K562 (cell line): ENCODE measurements around the gene LRRC71. TPM values are rescaled to one million over a fixed set of nuclear protein-coding genes. Genes with fewer than 3 reads are reported as not detected.

Source experiments
- ATAC-seq: fragments of 200-7000 bp; cut with Tn5 transposase; 3 replicates; pipeline ENCODE4 v1.9.1; 2020; ENCODE audit warnings: moderate library complexity
- BruUV-seq: library from RNA; stranded (reverse); fragments of 400-500 nt; replicated peaks from 2 replicates; lab custom pipeline; 2021; lab: Mats Ljungman, UMichigan
- CTCF ChIA-PET: fragments of 300-600 bp; formaldehyde crosslinking; extraction: SDS; loops from one replicate; lab custom pipeline; 2021; ENCODE audit warnings: low intra/inter-chr PET ratio; lab: Yijun Ruan, JAX
- POLR2A ChIA-PET: fragments of 300-600, 350-650 bp; sonication (Branson Sonifier 250); formaldehyde crosslinking; extraction: SDS; loops from one replicate; lab custom pipeline; 2021; ENCODE audit warnings: antibody characterized with exemption, inconsistent platforms; lab: Yijun Ruan, JAX
- DNase-seq, 4 experiments: peaks; one replicate each; pipeline versions ENCODE4 v3.0.0 to v3.0.0-alpha.2; 2011 to 2018; ENCODE audit warnings: low spot score in 3 of 4, mixed read lengths in 3 of 4; ENCODE audit errors: extremely low read depth in 1 of 4
- FAIRE-seq: peaks from 2 replicates; lab custom pipeline; 2011; peaks lifted over from hg19 to GRCh38; lab: Jason Lieb, UNC
- H2AFZ ChIP-seq: 2 replicates; pipeline ENCODE4 v1.6.0; 2011; ENCODE audit warnings: low read depth, low read length, control low read depth, inconsistent platforms
- H3K27ac ChIP-seq: fragments of 200-600 bp; 3 replicates; pipeline ENCODE4 v1.8.0; 2011; ENCODE audit warnings: low read depth, mild to moderate bottlenecking, control low read depth, inconsistent platforms, low read length, moderate library complexity, mixed read lengths; ENCODE audit errors: extremely low read depth
- H3K27me3 ChIP-seq, 2 experiments: fragments of 300-600 bp in 1 of 2; 2 replicates in 1 of 2; 3 replicates in 1 of 2; pipeline versions ENCODE4 v1.6.0 to v1.8.0; 2011; ENCODE audit warnings: inconsistent platforms in 2 of 2, low read length in 2 of 2, mild to moderate bottlenecking in 1 of 2, mixed read lengths in 1 of 2, moderate library complexity in 1 of 2; ENCODE audit not compliant: control insufficient read depth in 2 of 2, insufficient read depth in 2 of 2
- H3K36me3 ChIP-seq: fragments of 300-600 bp; 3 replicates; pipeline ENCODE4 v1.8.0; 2011; ENCODE audit warnings: mild to moderate bottlenecking, low read length, inconsistent platforms; ENCODE audit not compliant: control insufficient read depth, insufficient read depth
- H3K4me1 ChIP-seq, 2 experiments: fragments of 200-600 bp in 1 of 2; replicated peaks in 1 of 2; 2 replicates in 1 of 2; 3 replicates in 1 of 2; pipeline versions ENCODE4 v1.5.1 to v1.8.0; 2011; ENCODE audit warnings: inconsistent platforms in 2 of 2, low read length in 2 of 2, mild to moderate bottlenecking in 1 of 2, mixed read lengths in 1 of 2, moderate library complexity in 1 of 2; ENCODE audit not compliant: control insufficient read depth in 2 of 2, insufficient read depth in 2 of 2
- H3K4me2 ChIP-seq: 2 replicates; pipeline ENCODE4 v1.6.1; 2011; ENCODE audit warnings: low read length, control low read depth, inconsistent platforms, mixed read lengths; ENCODE audit not compliant: insufficient read depth
- H3K4me3 ChIP-seq: fragments of 200-600 bp; sonication (generic), shearing (Covaris generic); 2 replicates; pipeline ENCODE4 v1.5.1; 2016; ENCODE audit warnings: control low read depth, inconsistent platforms
- H3K79me2 ChIP-seq: fragments of 200-600 bp; 3 replicates; pipeline ENCODE4 v1.8.0; 2011; ENCODE audit warnings: low read length, inconsistent platforms; ENCODE audit not compliant: control insufficient read depth, insufficient read depth
- H3K9ac ChIP-seq, 2 experiments: 2 replicates each; pipeline versions ENCODE4 v1.6.0 to v1.6.1; 2011; ENCODE audit warnings: low read depth in 2 of 2, low read length in 2 of 2, control low read depth in 1 of 2, inconsistent platforms in 1 of 2, mild to moderate bottlenecking in 1 of 2, mixed read lengths in 1 of 2; ENCODE audit not compliant: insufficient read depth in 1 of 2
- H3K9me1 ChIP-seq: one replicate; pipeline ENCODE4 v1.6.0; 2011; ENCODE audit warnings: inconsistent platforms, mild to moderate bottlenecking, low read length, moderate library complexity; ENCODE audit not compliant: control insufficient read depth, insufficient read depth
- H3K9me3 ChIP-seq: replicated peaks from 2 replicates; pipeline ENCODE4 v1.5.1; 2011; ENCODE audit warnings: low read depth, low read length, inconsistent platforms; ENCODE audit not compliant: control insufficient read depth, insufficient read depth
- H4K20me1 ChIP-seq: replicated peaks from 2 replicates; pipeline ENCODE4 v1.6.1; 2011; ENCODE audit warnings: low read length, inconsistent platforms, mixed read lengths; ENCODE audit not compliant: control insufficient read depth, insufficient read depth
- HNRNPH1 ChIP-seq: fragments of 200-400 bp; formaldehyde crosslinking; optimal IDR thresholded peaks from 2 replicates; pipeline ENCODE3; 2017; ENCODE audit warnings: low read depth, mild to moderate bottlenecking, low read length, moderate library complexity
- NR1H2 ChIP-seq: sonication (generic); formaldehyde crosslinking; IDR thresholded peaks from 2 replicates; pipeline ENCODE4 v1.4.0; 2020; ENCODE audit warnings: mild to moderate bottlenecking, missing genetic modification reagents
- PTBP1 ChIP-seq: fragments of 200-400 bp; formaldehyde crosslinking; IDR thresholded peaks from 2 replicates; pipeline ENCODE4 v1.6.1; 2017; ENCODE audit warnings: low read depth, low read length
- TCF7L2 ChIP-seq: fragments of 150-350 bp; IDR thresholded peaks from 2 replicates; pipeline ENCODE4 v1.6.1; 2016; ENCODE audit warnings: low read depth, mild to moderate bottlenecking, low read length, moderate library complexity
- THRAP3 ChIP-seq: fragments of 450-650 bp; IDR thresholded peaks from 2 replicates; pipeline ENCODE4 v1.6.1; 2016; ENCODE audit warnings: mild to moderate bottlenecking, inconsistent platforms, borderline replicate concordance
- whole genome bisulfite sequencing: fragments of 100-300 bp; shearing (Covaris generic); methylation state at CpG from one replicate; pipeline ENCODE4 v1.1.6; 2016; ENCODE audit warnings: low coverage, mixed read lengths; ENCODE audit not compliant: insufficient coverage; ENCODE audit errors: missing lambda C conversion rate; 5-methylcytosine and 5-hydroxymethylcytosine counted together
- in situ Hi-C: fragments of 300-500 bp; cut with MboI; formaldehyde crosslinking; loops from 4 replicates; pipeline ENCODE4 v1.15.0; 2018; ENCODE audit warnings: inconsistent platforms, mixed read lengths
- intact Hi-C: fragments of 100-400 bp; cut with micrococcal nuclease; formaldehyde crosslinking; loops from 2 replicates; pipeline ENCODE4 v1.14.2; 2022
- microRNA counts: library from miRNA; unstranded; fragments of <30 nt; microRNA quantifications from one replicate; lab custom pipeline; 2016
- microRNA-seq: library from miRNA; unstranded; fragments of <30 nt; microRNA quantifications from one replicate; pipeline ENCODE4, GENCODE V29; 2018; ENCODE audit warnings: borderline microRNAs expressed
- polyA plus RNA-seq, 8 experiments: library from polyadenylated mRNA; depleted of rRNA in 4 of 8; stranded (reverse) in 5 of 8; unstranded in 3 of 8; fragments of >200 nt; fragmentation: Nextera tagmentation in 2 of 8; fragmentation: Illumina TruSeq in 1 of 8; extraction: Ambion mirVana in 2 of 8; extraction: Trizol in 1 of 8; gene quantifications; 2 replicates each; pipeline versions ENCODE4 v1.2.1 to v1.2.3, GENCODE V29; 2011 to 2014; ENCODE audit warnings: inconsistent platforms in 1 of 8, missing spikeins in 1 of 8
- small RNA-seq: library from RNA; depleted of rRNA; stranded (forward); fragments of <200 nt; gene quantifications from one replicate; pipeline ENCODE3, GENCODE V24; 2014
- total RNA-seq, 7 experiments: library from RNA; depleted of rRNA in 6 of 7; stranded (reverse); fragments of >200 nt in 6 of 7; fragmentation: Illumina TruSeq in 2 of 7; extraction: Trizol in 2 of 7; gene quantifications; 2 replicates each; pipeline versions ENCODE4 v1.2.1 to v1.2.3, GENCODE V29; 2011 to 2021; ENCODE audit warnings: low replicate concordance in 1 of 7
- TF ChIP-seq, protein P1 (sequence below), 3 experiments: fragments of 200-800 bp in 1 of 3; sonication (Bioruptor generic) in 1 of 3; sonication (generic) in 1 of 3; formaldehyde crosslinking in 1 of 3; IDR thresholded peaks; 2 replicates each; pipeline versions ENCODE4 v1.6.1 to v1.8.0; 2016 to 2022; ENCODE audit warnings: mild to moderate bottlenecking in 2 of 3, missing compliant biosample characterization in 2 of 3, missing genetic modification characterization in 2 of 3, missing genetic modification reagents in 1 of 3

LRRC71 gene
- total and polyA plus RNA-seq, 9 of the 15 experiments (the other 6 are each of a cell fraction or from before 2014, with no cell fraction given), result 0.06 to 1.2 (median 0.51) TPM; not detected in 1

DNA sequence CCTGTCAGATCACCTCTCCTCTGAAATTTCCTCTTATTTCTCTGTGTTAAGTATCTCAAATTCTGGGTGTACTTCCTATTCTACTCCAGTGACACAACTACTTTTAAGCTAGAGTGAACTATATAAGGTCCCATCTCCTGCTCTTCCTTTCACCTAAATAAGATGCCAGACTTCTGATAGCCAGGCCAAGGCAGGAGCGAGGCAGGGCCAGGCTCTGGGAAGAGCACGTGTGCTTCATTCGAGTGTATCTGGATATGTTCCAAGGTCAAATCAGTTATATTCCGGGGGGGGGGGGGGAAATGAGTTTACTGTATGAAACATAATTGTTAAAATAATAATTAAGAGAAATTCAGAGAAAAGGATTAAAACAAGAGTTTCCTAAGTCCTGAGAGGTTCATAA, 60.1 kb downstream of the LRRC71 start:
- Histone ChIP-seq H3K4me2 (no peak overlapping the region), H3K9me3 (no peaks in the 10 kb centered on the region), H3K9me1 (no peaks in the 10 kb centered on the region), H2AFZ (no peak overlapping the region), H4K20me1 (no peaks in the 10 kb centered on the region), H3K4me3 (no peak overlapping the region), H3K4me1 (no peaks in the 10 kb centered on the region), H3K27ac (no peak overlapping the region), H3K27me3 (no peaks in the 10 kb centered on the region), H3K36me3 (peaks cover 42% of the 10 kb centered on the region), H3K9ac (no peak overlapping the region), H3K79me2 (no peaks in the 10 kb centered on the region)
- intact Hi-C loops, result no loop called here
- WGBS, result 54% methylated on average over 4 of the region's 4 CpGs
- ChIA-PET POLR2A (interaction anchor here (0.7 to 2.5 kb wide), 3 partner anchors 14 to 297 kb away, joined by 3 to 8 read pairs (median 3); no protein-coding TSS in a partner anchor), CTCF (no interaction called here)
- TF ChIP-seq TCF7L2 (no peak), THRAP3 (no peak), NR1H2 (CRISPR knock-in tag) (no peak), PTBP1 (no peak), HNRNPH1 (no peak)
- TF ChIP-seq, protein P1, sequence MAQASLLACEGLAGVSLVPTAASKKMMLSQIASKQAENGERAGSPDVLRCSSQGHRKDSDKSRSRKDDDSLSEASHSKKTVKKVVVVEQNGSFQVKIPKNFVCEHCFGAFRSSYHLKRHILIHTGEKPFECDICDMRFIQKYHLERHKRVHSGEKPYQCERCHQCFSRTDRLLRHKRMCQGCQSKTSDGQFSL (CRISPR knock-in tag; IDR thresholded peaks at IDR 0.05), result no peak
- TF ChIP-seq, protein P1 (tag; IDR thresholded peaks at IDR 0.05), result no peak
- no peak for FAIRE-seq
- ATAC-seq, result no peak
- DNase-seq, result peak in 1 of 4 experiments; percentile 26
- in situ Hi-C loops, result no loop called here
- no TSS peak for BruUV-seq

MicroRNA genes within 50 kb of the gene (microRNA counts, 767-probe panel; counts per million panel counts)
- microRNA hsa-miR-765 (lab: Ali Mortazavi, UCI), result not detected

Small RNA genes lying within 50 kb of the gene (microRNA-seq; reads per million reads assigned to microRNA genes)
- gene MIR765, result not detected

Small RNA genes lying within 50 kb of the gene (small RNA-seq; reads per million reads assigned to genes)
- not detected for gene MIR765

Other genes starting within 250 kb of the LRRC71 start
Only the 7 nearest of the 14 such genes appear.
- 470 and 501 TPM in 2 replicates for gene HDGF, start 169.0 kb upstream of the LRRC71 start, total RNA-seq (2014; rRNA removed)
- gene HDGF, start 169.0 kb upstream of the LRRC71 start, total RNA-seq (2014; rRNA removed; fragmentation: Illumina TruSeq; extraction: Trizol), result 400 and 403 TPM in 2 replicates
- 392 and 404 TPM in 2 replicates for gene HDGF, start 169.0 kb upstream of the LRRC71 start, total RNA-seq (2015; rRNA removed; fragmentation: Illumina TruSeq; extraction: Trizol)
- gene HDGF, start 169.0 kb upstream of the LRRC71 start, total RNA-seq (2021), result 390 and 425 TPM in 2 replicates
- 224 and 310 TPM in 2 replicates for gene HDGF, start 169.0 kb upstream of the LRRC71 start, polyA plus RNA-seq (2011; rRNA removed)
- 507 and 601 TPM in 2 replicates for gene HDGF, start 169.0 kb upstream of the LRRC71 start, polyA plus RNA-seq (2014; fragmentation: Illumina TruSeq; extraction: Trizol)
- 10 to 100 TPM; 38.8 to 41.8 TPM for gene HDGF, start 169.0 kb upstream of the LRRC71 start, polyA plus RNA-seq (2014; fragmentation: Nextera tagmentation; extraction: Ambion mirVana)
- 358 and 372 TPM in 2 replicates for gene HDGF, start 169.0 kb upstream of the LRRC71 start, polyA plus RNA-seq (2014; rRNA removed)
- gene PRCC, start 153.1 kb upstream of the LRRC71 start, total RNA-seq (2014; rRNA removed), result 51.0 and 86.2 TPM in 2 replicates
- gene PRCC, start 153.1 kb upstream of the LRRC71 start, total RNA-seq (2014; rRNA removed; fragmentation: Illumina TruSeq; extraction: Trizol), result 32.1 and 35.1 TPM in 2 replicates
- 35.8 and 41.1 TPM in 2 replicates for gene PRCC, start 153.1 kb upstream of the LRRC71 start, total RNA-seq (2015; rRNA removed; fragmentation: Illumina TruSeq; extraction: Trizol)
- gene PRCC, start 153.1 kb upstream of the LRRC71 start, total RNA-seq (2021), result 85.3 and 89.5 TPM in 2 replicates
- gene PRCC, start 153.1 kb upstream of the LRRC71 start, polyA plus RNA-seq (2011; rRNA removed), result 38.8 and 70.2 TPM in 2 replicates
- gene PRCC, start 153.1 kb upstream of the LRRC71 start, polyA plus RNA-seq (2014; fragmentation: Illumina TruSeq; extraction: Trizol), result 133 and 201 TPM in 2 replicates
- 10 to 100 TPM; 23.9 to 25.5 TPM for gene PRCC, start 153.1 kb upstream of the LRRC71 start, polyA plus RNA-seq (2014; fragmentation: Nextera tagmentation; extraction: Ambion mirVana)
- 53.6 and 68.0 TPM in 2 replicates for gene PRCC, start 153.1 kb upstream of the LRRC71 start, polyA plus RNA-seq (2014; rRNA removed)
- gene SH2D2A, start 103.8 kb upstream of the LRRC71 start, total RNA-seq (2014; rRNA removed), result 27.7 and 36.0 TPM in 2 replicates
- 4.8 and 6.9 TPM in 2 replicates for gene SH2D2A, start 103.8 kb upstream of the LRRC71 start, total RNA-seq (2014; rRNA removed; fragmentation: Illumina TruSeq; extraction: Trizol)
- 6.3 and 8.4 TPM in 2 replicates for gene SH2D2A, start 103.8 kb upstream of the LRRC71 start, total RNA-seq (2015; rRNA removed; fragmentation: Illumina TruSeq; extraction: Trizol)
- 33.6 TPM in 2 replicates for gene SH2D2A, start 103.8 kb upstream of the LRRC71 start, total RNA-seq (2021)
- gene SH2D2A, start 103.8 kb upstream of the LRRC71 start, polyA plus RNA-seq (2011; rRNA removed), result 5.7 and 9.7 TPM in 2 replicates
- 20.0 and 21.2 TPM in 2 replicates for gene SH2D2A, start 103.8 kb upstream of the LRRC71 start, polyA plus RNA-seq (2014; fragmentation: Illumina TruSeq; extraction: Trizol)
- gene SH2D2A, start 103.8 kb upstream of the LRRC71 start, polyA plus RNA-seq (2014; fragmentation: Nextera tagmentation; extraction: Ambion mirVana), result 1 to 10 TPM in 1 of 2 experiments, under 1 TPM in 1; 0.89 to 1.1 TPM
- 20.8 and 21.4 TPM in 2 replicates for gene SH2D2A, start 103.8 kb upstream of the LRRC71 start, polyA plus RNA-seq (2014; rRNA removed)
- 0.08 TPM in 1 of 2 replicates, not detected in the other for gene INSRR, start 61.5 kb upstream of the LRRC71 start, total RNA-seq (2014; rRNA removed)
- 0.04 TPM in 1 of 2 replicates, not detected in the other for gene INSRR, start 61.5 kb upstream of the LRRC71 start, total RNA-seq (2014; rRNA removed; fragmentation: Illumina TruSeq; extraction: Trizol)
- gene INSRR, start 61.5 kb upstream of the LRRC71 start, total RNA-seq (2015; rRNA removed; fragmentation: Illumina TruSeq; extraction: Trizol), result 0.04 and 0.07 TPM in 2 replicates
- gene INSRR, start 61.5 kb upstream of the LRRC71 start, total RNA-seq (2021), result 0.18 TPM in 2 replicates
- gene INSRR, start 61.5 kb upstream of the LRRC71 start, polyA plus RNA-seq (2011; rRNA removed), result 0.06 and 0.07 TPM in 2 replicates
- gene INSRR, start 61.5 kb upstream of the LRRC71 start, polyA plus RNA-seq (2014; fragmentation: Illumina TruSeq; extraction: Trizol), result 0.03 and 0.06 TPM in 2 replicates
- gene INSRR, start 61.5 kb upstream of the LRRC71 start, polyA plus RNA-seq (2014; fragmentation: Nextera tagmentation; extraction: Ambion mirVana), result not detected
- 0.07 and 0.12 TPM in 2 replicates for gene INSRR, start 61.5 kb upstream of the LRRC71 start, polyA plus RNA-seq (2014; rRNA removed)
- gene NTRK1, start 59.8 kb upstream of the LRRC71 start, total RNA-seq (2014; rRNA removed), result 22.4 and 23.1 TPM in 2 replicates
- 3.3 and 4.8 TPM in 2 replicates for gene NTRK1, start 59.8 kb upstream of the LRRC71 start, total RNA-seq (2014; rRNA removed; fragmentation: Illumina TruSeq; extraction: Trizol)
- 4.0 and 4.2 TPM in 2 replicates for gene NTRK1, start 59.8 kb upstream of the LRRC71 start, total RNA-seq (2015; rRNA removed; fragmentation: Illumina TruSeq; extraction: Trizol)
- gene NTRK1, start 59.8 kb upstream of the LRRC71 start, total RNA-seq (2021), result 28.0 and 30.0 TPM in 2 replicates
- gene NTRK1, start 59.8 kb upstream of the LRRC71 start, polyA plus RNA-seq (2011; rRNA removed), result 18.2 and 21.5 TPM in 2 replicates
- gene NTRK1, start 59.8 kb upstream of the LRRC71 start, polyA plus RNA-seq (2014; fragmentation: Illumina TruSeq; extraction: Trizol), result 7.9 and 16.1 TPM in 2 replicates
- 1 to 10 TPM in 1 of 2 experiments, under 1 TPM in 1; 0.46 to 2.3 TPM for gene NTRK1, start 59.8 kb upstream of the LRRC71 start, polyA plus RNA-seq (2014; fragmentation: Nextera tagmentation; extraction: Ambion mirVana)
- gene NTRK1, start 59.8 kb upstream of the LRRC71 start, polyA plus RNA-seq (2014; rRNA removed), result 23.3 and 26.2 TPM in 2 replicates
- 6.4 and 12.7 TPM in 2 replicates for gene PEAR1, start 26.9 kb upstream of the LRRC71 start, total RNA-seq (2014; rRNA removed)
- gene PEAR1, start 26.9 kb upstream of the LRRC71 start, total RNA-seq (2014; rRNA removed; fragmentation: Illumina TruSeq; extraction: Trizol), result 2.5 and 2.6 TPM in 2 replicates
- gene PEAR1, start 26.9 kb upstream of the LRRC71 start, total RNA-seq (2015; rRNA removed; fragmentation: Illumina TruSeq; extraction: Trizol), result 5.9 and 6.0 TPM in 2 replicates
- 5.2 and 6.1 TPM in 2 replicates for gene PEAR1, start 26.9 kb upstream of the LRRC71 start, total RNA-seq (2021)
- gene PEAR1, start 26.9 kb upstream of the LRRC71 start, polyA plus RNA-seq (2011; rRNA removed), result 13.9 and 16.6 TPM in 2 replicates
- gene PEAR1, start 26.9 kb upstream of the LRRC71 start, polyA plus RNA-seq (2014; fragmentation: Illumina TruSeq; extraction: Trizol), result 6.8 and 9.8 TPM in 2 replicates
- gene PEAR1, start 26.9 kb upstream of the LRRC71 start, polyA plus RNA-seq (2014; fragmentation: Nextera tagmentation; extraction: Ambion mirVana), result 1 to 10 TPM in 1 of 2 experiments, under 1 TPM in 1; 0.87 to 1.1 TPM
- gene PEAR1, start 26.9 kb upstream of the LRRC71 start, polyA plus RNA-seq (2014; rRNA removed), result 7.0 and 9.1 TPM in 2 replicates
- 10.2 and 11.1 TPM in 2 replicates for gene ARHGEF11, start 125.1 kb downstream of the LRRC71 start, total RNA-seq (2014; rRNA removed)
- 6.7 and 7.0 TPM in 2 replicates for gene ARHGEF11, start 125.1 kb downstream of the LRRC71 start, total RNA-seq (2014; rRNA removed; fragmentation: Illumina TruSeq; extraction: Trizol)
- 10.3 and 13.0 TPM in 2 replicates for gene ARHGEF11, start 125.1 kb downstream of the LRRC71 start, total RNA-seq (2015; rRNA removed; fragmentation: Illumina TruSeq; extraction: Trizol)
- gene ARHGEF11, start 125.1 kb downstream of the LRRC71 start, total RNA-seq (2021), result 13.2 and 15.5 TPM in 2 replicates
- gene ARHGEF11, start 125.1 kb downstream of the LRRC71 start, polyA plus RNA-seq (2011; rRNA removed), result 7.2 and 12.1 TPM in 2 replicates
- 9.6 TPM in 2 replicates for gene ARHGEF11, start 125.1 kb downstream of the LRRC71 start, polyA plus RNA-seq (2014; fragmentation: Illumina TruSeq; extraction: Trizol)
- gene ARHGEF11, start 125.1 kb downstream of the LRRC71 start, polyA plus RNA-seq (2014; fragmentation: Nextera tagmentation; extraction: Ambion mirVana), result under 1 TPM; 0.14 to 0.48 TPM
- gene ARHGEF11, start 125.1 kb downstream of the LRRC71 start, polyA plus RNA-seq (2014; rRNA removed), result 8.2 and 9.0 TPM in 2 replicates